ENCODE data around the gene DMD.
"Not testable (repeated sequence)": the region's sequence is repeated elsewhere in the genome, so short reads cannot be mapped to it uniquely, and the experiment has no call there.

DMD gene

DNA sequence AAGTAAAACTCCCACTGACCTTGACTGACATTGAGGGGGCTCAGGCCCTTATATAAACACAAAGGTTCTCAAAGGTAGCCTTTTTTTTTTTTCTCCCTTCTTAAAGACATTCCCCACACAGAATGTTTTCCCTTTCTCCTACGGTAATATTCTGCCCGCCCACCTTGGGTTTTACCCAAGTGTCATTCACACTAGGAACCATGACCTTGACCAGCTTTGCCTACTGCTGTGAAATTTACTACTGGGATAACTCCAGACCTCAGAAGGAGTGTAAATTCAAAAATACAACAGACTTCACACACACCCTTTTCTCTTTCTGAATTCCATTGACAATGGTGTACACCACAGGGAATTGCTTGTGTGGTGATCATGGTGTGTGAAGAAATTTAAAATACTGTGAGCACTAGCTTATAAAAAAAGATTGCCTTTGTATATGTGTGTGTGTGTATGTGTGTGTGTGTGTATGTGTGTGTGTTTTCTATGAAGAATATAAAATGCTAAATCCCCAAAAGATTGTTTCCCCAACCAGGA is 1550.0 kb downstream of the DMD start:
- no peak for DNase-seq

GRCh38 chrX:31658360-31658759 is 1553.0 kb downstream of the DMD start:
- peak in 1 of 2 experiments; percentile 10 for DNase-seq

GRCh38 chrX:31656013-31656412 is 1555.3 kb downstream of the DMD start:
- DNase-seq = no peak

DNA sequence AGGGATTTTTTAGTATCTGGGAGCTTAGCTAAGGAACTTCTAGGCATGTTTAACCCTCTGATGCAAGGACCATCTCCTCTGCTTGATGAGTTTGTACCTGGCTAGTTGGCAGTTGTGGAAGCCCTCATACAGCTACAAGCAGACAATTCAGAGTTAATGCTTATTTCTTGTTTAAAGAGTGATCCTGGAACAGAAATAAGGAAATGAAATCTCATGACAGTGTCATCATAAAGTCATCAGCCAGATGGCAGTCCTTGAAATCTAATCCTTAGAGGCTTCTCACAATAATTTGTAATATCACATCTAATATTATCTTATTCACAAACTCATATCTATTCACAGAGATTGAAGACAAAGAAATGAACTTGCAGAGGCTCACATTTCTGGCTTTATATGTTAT is 1557.9 kb downstream of the DMD start:
- no peak for DNase-seq

GRCh38 chrX:31652650-31653049 is 1558.7 kb downstream of the DMD start:
- no peak for DNase-seq

DNA sequence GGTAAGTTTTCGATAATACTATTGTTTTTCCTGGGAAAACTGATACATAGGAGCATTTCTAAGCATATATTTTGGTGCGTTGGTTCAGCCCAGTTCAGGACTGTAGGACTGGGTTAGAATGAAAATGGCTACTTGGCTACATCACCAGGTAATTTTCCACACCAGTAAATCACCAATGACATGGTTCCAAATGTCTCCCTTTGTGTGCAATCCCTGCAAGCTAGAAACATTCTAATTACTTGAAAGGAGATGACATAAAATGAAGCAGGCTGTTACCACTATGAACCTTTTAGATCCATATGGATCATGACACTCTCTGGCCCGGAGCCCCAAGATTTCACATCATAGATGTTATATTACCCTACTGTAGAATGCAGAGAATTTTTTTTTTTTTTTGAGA is 1562.1 kb downstream of the DMD start:
- no peak for DNase-seq

DNA sequence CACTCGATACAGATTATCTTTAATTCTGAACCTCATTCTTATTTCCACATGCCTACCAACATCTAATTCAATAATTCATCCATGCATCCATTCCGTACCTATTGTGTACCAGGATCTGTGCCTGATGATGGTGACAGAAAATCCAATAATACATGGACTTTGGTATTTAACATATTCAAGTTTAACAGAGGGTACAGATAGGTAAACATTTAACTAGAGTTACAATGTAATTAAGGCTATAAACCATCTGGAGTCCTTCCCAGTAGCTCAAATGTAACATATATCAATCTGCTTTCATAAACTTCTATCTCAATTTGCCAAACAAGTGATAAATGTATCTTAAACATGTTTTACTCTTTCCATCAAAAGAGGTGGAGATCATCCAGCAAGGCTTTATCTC is 1578.0 kb downstream of the DMD start:
- DNase-seq = no peak

GRCh38 chrX:31629195-31629594 is 1582.2 kb downstream of the DMD start:
- DNase-seq = no peak

- no peak for DNase-seq
These were observed 1602.2 kb downstream of the DMD start for GRCh38 chrX:31609130-31609529.

DNA sequence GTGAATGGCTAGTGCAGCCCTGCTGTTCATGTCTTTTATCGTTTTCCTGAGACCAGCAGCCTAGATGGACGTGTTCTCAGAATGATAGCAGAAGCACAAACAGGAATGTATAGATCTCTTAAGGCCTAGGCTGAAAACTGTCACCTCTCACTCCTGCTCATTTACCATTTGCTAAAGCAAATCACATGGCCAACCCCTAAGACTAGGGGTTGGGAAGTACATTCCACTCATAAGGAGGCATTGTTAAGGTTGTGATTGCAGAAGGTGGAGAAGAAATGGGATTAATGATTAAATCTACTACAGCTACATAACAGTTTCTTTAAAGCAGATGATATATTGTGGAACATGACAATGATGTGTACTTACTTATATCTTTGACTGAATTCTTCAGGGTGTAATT is 1602.7 kb downstream of the DMD start:
- no peak for DNase-seq

GRCh38 chrX:31606771-31607170 is 1604.6 kb downstream of the DMD start:
- DNase-seq = no peak

DNA sequence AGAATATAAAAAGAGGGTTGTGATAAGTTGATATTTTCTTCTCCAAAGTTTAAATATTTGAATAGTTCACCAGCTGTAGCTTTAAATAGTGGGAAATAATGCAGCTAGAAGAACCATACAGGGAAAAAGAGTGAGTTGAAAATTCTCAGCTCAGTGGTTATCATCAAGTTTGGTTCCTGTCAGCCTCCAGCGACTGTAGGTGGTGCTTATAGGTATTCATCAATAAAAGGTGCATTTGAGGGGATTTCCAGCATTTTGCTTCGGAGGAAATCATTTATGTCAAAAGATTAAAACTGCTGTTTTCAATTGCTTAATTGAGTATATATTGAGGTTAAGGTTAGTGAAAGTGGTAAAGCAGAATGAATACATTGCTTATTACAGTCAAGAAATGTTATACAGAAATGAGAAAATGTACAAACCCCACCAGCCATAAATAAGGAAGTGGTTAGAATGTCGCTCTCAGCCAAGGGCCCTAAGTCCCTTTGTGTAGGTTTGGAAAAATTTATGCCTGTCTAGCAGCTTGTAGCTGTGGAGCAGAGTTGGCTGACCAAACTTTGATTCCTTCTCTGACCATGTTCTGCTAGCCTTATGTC is 1606.6 kb downstream of the DMD start:
- no peak for DNase-seq

GRCh38 chrX:31603411-31604120 is 1607.8 kb downstream of the DMD start:
- DNase-seq = no peak

- DNase-seq = no peak
These were observed 1610.5 kb downstream of the DMD start for GRCh38 chrX:31600823-31601222.

GRCh38 chrX:31593353-31593752 is 1618.0 kb downstream of the DMD start:
- DNase-seq = no peak

DNA sequence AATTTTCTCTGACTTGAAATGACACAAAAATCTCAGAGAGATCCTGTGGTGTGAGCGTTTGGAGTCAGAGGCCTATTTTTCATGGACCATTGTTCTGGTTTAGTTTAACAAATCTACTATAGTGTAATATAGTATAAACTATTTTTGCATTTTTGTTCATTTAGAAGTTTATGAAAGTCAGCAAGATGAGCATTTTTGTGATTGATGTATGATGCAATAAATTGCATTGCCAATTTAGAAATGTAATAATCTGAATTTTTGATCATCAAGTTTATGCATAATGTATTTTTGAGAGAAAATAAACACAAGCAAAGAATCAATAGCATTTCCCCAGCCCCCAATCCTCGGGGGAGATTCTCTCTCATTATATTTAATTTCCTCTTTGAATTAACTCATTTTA is 1620.0 kb downstream of the DMD start:
- no peak for DNase-seq

DNA sequence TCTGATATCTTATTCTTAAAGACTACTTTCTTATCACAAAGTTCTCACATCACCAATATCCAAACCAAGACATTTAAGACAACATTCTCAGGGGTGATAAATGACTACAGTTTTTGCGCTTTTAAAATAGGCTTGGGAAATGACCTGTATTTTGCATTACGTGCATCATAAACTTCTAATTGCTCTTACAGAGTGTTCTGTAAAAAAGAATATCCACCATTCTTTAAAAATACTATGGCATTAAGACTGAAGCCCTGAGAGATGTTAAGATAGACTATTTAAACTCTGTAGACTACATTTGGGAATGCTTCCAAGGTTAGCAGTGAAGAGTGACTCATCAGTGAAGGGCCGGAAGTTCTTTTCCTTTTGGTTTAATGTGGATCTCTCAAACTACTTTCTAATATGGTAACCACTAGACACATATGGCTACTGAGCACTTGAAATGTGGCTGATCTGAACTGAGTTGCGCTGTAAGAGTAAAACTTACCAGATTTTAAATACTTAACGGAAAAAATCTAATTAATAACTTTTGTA is 1620.7 kb downstream of the DMD start:
- no peak for DNase-seq

GRCh38 chrX:31589503-31589902 is 1621.8 kb downstream of the DMD start:
- no peak for DNase-seq

DNA sequence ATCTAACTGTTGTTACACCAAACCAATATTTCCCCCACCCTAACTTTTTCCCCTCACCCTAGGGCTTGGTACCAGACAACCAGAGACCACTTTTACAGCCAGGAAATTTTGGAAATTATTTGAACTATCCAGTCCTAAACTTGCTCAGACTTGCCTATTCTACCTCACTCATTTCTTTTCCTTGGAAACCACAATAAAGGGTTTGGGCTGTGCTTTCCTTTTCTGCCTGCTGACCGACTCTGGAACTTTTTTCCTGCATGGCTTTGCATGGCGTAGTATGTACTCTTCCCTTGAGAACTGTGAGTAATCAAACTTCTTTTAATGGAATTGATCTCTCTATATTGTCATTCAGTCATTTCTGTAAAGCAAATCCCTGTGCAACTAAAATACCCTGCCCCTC is 1623.0 kb downstream of the DMD start:
- no peak for DNase-seq

DNA sequence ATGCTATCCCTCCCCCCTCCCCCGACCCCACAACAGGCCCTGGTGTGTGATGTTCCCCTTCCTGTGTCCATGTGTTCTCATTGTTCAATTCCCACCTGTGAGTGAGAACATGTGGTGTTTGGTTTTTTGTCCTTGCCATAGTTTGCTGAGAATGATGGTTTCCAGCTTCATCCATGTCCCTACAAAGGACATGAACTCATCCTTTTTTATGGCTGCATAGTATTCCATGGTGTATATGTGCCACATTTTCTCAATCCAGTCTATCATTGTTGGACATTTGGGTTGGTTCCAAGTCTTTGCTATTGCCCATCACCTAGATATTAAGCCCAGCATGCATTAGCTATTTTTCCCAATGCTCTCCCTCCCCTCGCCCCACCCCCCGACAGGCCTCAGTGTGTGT is 1627.5 kb downstream of the DMD start:
- DNase-seq = not testable (repeated sequence)

DNA sequence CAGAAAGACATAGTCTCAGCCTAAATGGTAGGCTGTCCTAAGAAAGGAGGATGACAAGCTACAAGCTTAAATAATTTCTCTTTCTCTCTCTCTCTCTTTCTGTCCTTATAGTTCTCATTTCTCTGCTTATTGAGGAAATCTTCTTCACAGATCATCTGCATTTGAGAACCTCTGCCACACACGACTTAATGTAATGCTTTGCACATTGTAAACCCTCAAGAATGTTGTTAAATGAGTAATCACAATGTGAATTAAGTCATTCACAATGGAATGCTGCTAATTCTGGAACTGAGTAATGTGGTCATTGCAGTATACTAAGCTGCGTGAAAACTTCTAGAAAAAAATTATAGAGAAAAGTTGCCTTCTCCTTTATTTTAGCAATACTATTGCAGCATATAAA is 1630.6 kb downstream of the DMD start:
- DNase-seq = no peak

DNA sequence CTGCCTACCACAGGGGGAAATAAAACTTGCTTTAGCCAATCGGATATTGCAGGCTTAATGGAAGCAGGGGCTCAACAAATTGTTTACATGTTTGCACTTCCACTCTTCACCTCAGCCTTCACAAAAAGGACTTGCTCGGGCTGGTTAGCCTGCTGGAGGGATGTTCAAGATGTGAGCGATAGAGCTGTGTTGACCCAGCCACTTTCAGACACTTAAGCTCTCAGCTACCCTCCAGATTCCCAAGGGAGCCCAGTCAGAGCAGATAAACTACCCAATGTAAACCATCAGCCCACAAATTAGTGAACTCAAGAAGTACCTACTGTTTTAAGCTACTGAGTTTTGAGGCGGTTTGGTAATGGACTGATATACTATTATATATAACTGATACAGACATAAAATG is 1631.1 kb downstream of the DMD start:
- DNase-seq = no peak

- DNase-seq = no peak
These were observed 1639.0 kb downstream of the DMD start for GRCh38 chrX:31572360-31572759.

- DNase-seq = no peak
These were observed 1640.7 kb downstream of the DMD start for GRCh38 chrX:31570658-31571057.

DNA sequence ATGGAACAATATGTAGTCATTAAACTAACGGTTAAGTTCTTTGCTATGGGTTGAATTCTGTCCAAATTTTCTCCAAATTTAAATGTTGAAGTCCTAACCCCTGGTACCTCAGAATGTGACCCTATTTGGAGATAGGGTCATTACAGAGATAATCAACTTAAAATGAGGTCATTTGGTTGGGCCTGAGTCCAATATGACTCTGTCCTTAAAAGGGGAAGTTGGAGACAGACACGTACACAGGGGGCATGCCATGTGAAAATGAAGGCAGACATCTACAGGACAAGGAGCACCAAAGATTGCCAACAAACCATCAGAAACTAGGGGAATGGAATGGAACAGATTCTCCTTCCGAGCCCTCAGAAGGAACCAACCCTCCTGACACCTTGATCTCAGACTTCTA is 1647.6 kb downstream of the DMD start:
- DNase-seq = no peak
